ENCODE measurements around the gene GDI1. TPM values are rescaled to one million over a fixed set of nuclear protein-coding genes. Genes with fewer than 3 reads are reported as not detected.

GDI1 gene
- total and polyA plus RNA-seq, 9 of the 15 experiments (the other 6 are each of a cell fraction or from before 2014, with no cell fraction given) = 0.97 to 82.6 (median 37.5) TPM

DNA sequence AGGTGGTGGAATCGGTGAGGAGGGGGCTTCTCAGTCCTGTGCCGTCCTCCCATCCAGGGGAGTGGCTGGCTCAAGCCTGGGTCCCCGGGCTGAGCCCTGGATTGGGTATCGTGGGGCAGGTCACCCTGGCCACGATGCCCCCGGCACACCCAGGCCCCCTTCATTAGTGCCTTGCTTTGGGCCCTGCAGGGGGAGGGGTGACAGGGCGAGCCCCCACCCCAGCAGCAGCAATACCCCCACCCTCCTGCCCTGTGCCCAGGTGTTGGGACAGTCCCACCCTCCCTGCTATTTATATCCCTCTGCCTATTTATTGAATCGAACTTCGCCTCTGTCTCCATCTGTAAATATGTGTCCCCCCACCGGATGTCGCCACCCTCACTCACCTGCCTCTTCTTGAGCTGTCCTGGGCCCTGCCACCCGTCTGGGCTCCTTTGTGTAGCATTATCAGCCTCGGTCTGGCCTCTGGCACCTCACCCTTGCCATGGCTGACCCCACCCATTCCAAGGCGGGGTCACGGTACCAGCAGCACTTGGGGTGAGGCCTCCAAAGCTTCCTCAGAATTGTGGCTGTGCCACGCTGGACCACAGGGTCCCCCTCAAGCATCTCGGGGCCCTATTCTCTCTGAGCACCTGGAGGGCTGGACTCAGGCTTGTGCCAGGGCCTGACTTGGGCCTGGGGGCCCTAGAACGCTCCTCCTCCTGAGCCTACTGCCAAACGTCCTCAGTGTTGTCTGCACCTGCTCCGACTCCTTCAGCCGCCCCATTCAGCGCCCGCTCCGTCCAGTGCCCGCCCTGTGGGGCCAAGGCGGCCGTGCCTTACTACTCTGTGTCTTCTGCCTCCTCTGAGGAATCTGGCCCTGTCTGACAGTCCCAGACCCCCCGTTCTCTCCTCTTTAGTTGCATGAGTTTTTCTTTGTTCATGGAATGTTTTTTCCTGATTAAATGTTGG, 36.0 kb downstream of the GDI1 start:
- BruUV-seq (replicated peaks) = no TSS peak
- no peaks in the 10 kb centered on the region for H4K20me1 ChIP-seq (replicated peaks; ENCODE audit: control insufficient read depth, insufficient read depth, low read length)
- intact Hi-C loops (cut with micrococcal nuclease) = no loop called here
- 76% methylated on average over 10 of the region's 28 CpGs for WGBS (ENCODE audit: insufficient coverage, low coverage, missing lambda C conversion rate)
- no peaks in the 10 kb centered on the region for H3K27me3 ChIP-seq (ENCODE audit: control insufficient read depth in 2 of 2, insufficient read depth in 2 of 2, low read length in 2 of 2)
- no peak overlapping the region for H3K4me2 ChIP-seq (ENCODE audit: insufficient read depth, low read length)
- H3K4me1 ChIP-seq (replicated peaks in 1 of 2; ENCODE audit: control insufficient read depth in 2 of 2, insufficient read depth in 2 of 2, low read length in 2 of 2) = peaks cover 9 to 13% of the 10 kb centered on the region in 2 experiments; a peak in 4 of 5 replicates
- H3K4me3 ChIP-seq = no peak overlapping the region
- CTCF ChIA-PET (ENCODE audit: low intra/inter-chr PET ratio) = no interaction called here
- no peaks in the 10 kb centered on the region for H3K9me3 ChIP-seq (replicated peaks; ENCODE audit: control insufficient read depth, insufficient read depth, low read depth, low read length)
- POLR2A ChIA-PET = interaction anchor here (0.6 to 1.8 kb wide), 6 partner anchors 8 to 72 kb away, joined by 3 to 10 read pairs (median 4); partner anchors contain the start of gene SLC10A3
- no peak for DNase-seq (ENCODE audit: extremely low read depth in 1 of 4, low spot score in 3 of 4)
- in situ Hi-C loops (cut with MboI) = no loop called here
- 0 out of 4 replicates have a peak overlapping the region, but pooled peaks of 1 of the 2 experiments have one; percentile 6 for H3K9ac ChIP-seq (ENCODE audit: insufficient read depth in 1 of 2, low read depth in 2 of 2, low read length in 2 of 2)
- no peaks in the 10 kb centered on the region for H3K9me1 ChIP-seq (ENCODE audit: control insufficient read depth, insufficient read depth, low read length)
- peaks cover 46% of the 10 kb centered on the region; the same call in 2 of the 3 replicates for H3K36me3 ChIP-seq (ENCODE audit: control insufficient read depth, insufficient read depth, low read length)
- ATAC-seq = no peak
- FAIRE-seq = no peak
- peaks cover 6% of the 10 kb centered on the region for H3K79me2 ChIP-seq (ENCODE audit: control insufficient read depth, insufficient read depth, low read length)
- no peak overlapping the region for H2AFZ ChIP-seq (ENCODE audit: low read depth, low read length)
- H3K27ac ChIP-seq (ENCODE audit: extremely low read depth, low read depth, low read length) = no peak overlapping the region
- TF ChIP-seq CTCF (IDR thresholded peaks at IDR 0.05 in 2 of 3, conservative IDR thresholded peaks at IDR 0.05 in 1 of 3; ENCODE audit: insufficient read depth in 2 of 3, low read depth in 1 of 3, low read length in 3 of 3) (0 out of 6 replicates have a peak, but pooled peaks of 1 of the 3 experiments have one; percentile 11), CBX3 (IDR thresholded peaks at IDR 0.05; ENCODE audit: borderline replicate concordance in 1 of 2, low read length in 2 of 2) (no peak), TBP (optimal IDR thresholded peaks at IDR 0.05; ENCODE audit: low read depth, low read length) (no peak), POLR2G (IDR thresholded peaks at IDR 0.05; ENCODE audit: low read depth, low read length) (peak; percentile 7; the same call in 1 of the 2 replicates)
